Testis (tissue), 2 donors: ENCODE measurements around the gene ZSWIM6.

Experiments
- POLR2A ChIP-seq: fragments of 450-650 bp; IDR thresholded peaks from one replicate; pipeline ENCODE4 v1.6.1; 2017; ENCODE audit warnings: antibody characterized with exemption, mild to moderate bottlenecking, moderate library complexity
- TF ChIP-seq, protein P1 (sequence below), 3 experiments: fragments of 450-650 bp in 2 of 3; fragments of 200-600 bp in 1 of 3; sonication (generic) in 1 of 3; IDR thresholded peaks; one replicate each; pipeline ENCODE4 v1.5.1; 2016 to 2019; ENCODE audit warnings: antibody characterized with exemption in 3 of 3, mild to moderate bottlenecking in 2 of 3, moderate library complexity in 1 of 3

DNA sequence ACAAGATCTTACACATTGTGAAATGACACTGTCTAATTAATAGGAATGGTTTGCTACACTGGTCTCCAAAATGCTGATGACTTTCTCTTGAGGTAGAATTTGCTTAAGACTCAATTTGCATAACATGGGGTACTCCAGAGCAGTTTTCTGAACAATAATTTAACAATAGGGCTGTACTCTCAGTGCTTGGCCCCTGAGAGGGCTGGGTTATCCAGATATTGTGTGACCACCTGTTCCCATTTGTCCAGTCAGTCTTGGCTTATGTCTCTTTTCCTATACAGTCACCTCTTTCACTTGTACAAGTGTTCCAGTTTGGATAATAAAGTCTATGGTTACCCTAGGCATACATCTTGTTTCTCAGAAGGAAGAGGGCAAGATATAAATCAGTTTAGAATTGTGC lies 17.9 kb downstream of the ZSWIM6 start:
- TF ChIP-seq, protein P1, sequence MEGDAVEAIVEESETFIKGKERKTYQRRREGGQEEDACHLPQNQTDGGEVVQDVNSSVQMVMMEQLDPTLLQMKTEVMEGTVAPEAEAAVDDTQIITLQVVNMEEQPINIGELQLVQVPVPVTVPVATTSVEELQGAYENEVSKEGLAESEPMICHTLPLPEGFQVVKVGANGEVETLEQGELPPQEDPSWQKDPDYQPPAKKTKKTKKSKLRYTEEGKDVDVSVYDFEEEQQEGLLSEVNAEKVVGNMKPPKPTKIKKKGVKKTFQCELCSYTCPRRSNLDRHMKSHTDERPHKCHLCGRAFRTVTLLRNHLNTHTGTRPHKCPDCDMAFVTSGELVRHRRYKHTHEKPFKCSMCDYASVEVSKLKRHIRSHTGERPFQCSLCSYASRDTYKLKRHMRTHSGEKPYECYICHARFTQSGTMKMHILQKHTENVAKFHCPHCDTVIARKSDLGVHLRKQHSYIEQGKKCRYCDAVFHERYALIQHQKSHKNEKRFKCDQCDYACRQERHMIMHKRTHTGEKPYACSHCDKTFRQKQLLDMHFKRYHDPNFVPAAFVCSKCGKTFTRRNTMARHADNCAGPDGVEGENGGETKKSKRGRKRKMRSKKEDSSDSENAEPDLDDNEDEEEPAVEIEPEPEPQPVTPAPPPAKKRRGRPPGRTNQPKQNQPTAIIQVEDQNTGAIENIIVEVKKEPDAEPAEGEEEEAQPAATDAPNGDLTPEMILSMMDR (IDR thresholded peaks at IDR 0.05) = no peak
- TF ChIP-seq POLR2A = no peak
